Measurements from ENCODE around the gene KCTD17. TPM values are rescaled to one million over a fixed set of nuclear protein-coding genes. Genes with fewer than 3 reads are reported as not detected.

The KCTD17 gene
- total RNA-seq, 1 donor from 2014 or later = 46.9 TPM

- H3K27ac Mint-ChIP-seq (ENCODE audit: unreplicated experiment) = no peak overlapping the region
- TF ChIP-seq, protein P1, sequence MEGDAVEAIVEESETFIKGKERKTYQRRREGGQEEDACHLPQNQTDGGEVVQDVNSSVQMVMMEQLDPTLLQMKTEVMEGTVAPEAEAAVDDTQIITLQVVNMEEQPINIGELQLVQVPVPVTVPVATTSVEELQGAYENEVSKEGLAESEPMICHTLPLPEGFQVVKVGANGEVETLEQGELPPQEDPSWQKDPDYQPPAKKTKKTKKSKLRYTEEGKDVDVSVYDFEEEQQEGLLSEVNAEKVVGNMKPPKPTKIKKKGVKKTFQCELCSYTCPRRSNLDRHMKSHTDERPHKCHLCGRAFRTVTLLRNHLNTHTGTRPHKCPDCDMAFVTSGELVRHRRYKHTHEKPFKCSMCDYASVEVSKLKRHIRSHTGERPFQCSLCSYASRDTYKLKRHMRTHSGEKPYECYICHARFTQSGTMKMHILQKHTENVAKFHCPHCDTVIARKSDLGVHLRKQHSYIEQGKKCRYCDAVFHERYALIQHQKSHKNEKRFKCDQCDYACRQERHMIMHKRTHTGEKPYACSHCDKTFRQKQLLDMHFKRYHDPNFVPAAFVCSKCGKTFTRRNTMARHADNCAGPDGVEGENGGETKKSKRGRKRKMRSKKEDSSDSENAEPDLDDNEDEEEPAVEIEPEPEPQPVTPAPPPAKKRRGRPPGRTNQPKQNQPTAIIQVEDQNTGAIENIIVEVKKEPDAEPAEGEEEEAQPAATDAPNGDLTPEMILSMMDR (IDR thresholded peaks at IDR 0.05; ENCODE audit: unreplicated experiment) = no peak
- no peaks in the 10 kb centered on the region for H3K4me1 Mint-ChIP-seq (ENCODE audit: unreplicated experiment)
- peaks cover 13% of the 10 kb centered on the region for H3K27me3 Mint-ChIP-seq (ENCODE audit: unreplicated experiment)
- no peak for DNase-seq (ENCODE audit: low spot score)
- no peaks in the 10 kb centered on the region for H3K9me3 Mint-ChIP-seq (ENCODE audit: unreplicated experiment)
- peaks cover 7% of the 10 kb centered on the region for H3K36me3 Mint-ChIP-seq (ENCODE audit: low read depth, unreplicated experiment)
- H3K4me3 Mint-ChIP-seq (ENCODE audit: unreplicated experiment) = no peak overlapping the region
Observed at GRCh38 chr22:37059876-37060449, 8.4 kb downstream of the KCTD17 start.

- no peak overlapping the region for H3K27ac Mint-ChIP-seq (ENCODE audit: unreplicated experiment)
- no peaks in the 10 kb centered on the region for H3K9me3 Mint-ChIP-seq (ENCODE audit: unreplicated experiment)
- TF ChIP-seq, protein P1 (IDR thresholded peaks at IDR 0.05; ENCODE audit: unreplicated experiment) = no peak
- no peaks in the 10 kb centered on the region for H3K4me1 Mint-ChIP-seq (ENCODE audit: unreplicated experiment)
- no peak overlapping the region for H3K4me3 Mint-ChIP-seq (ENCODE audit: unreplicated experiment)
- H3K36me3 Mint-ChIP-seq (ENCODE audit: low read depth, unreplicated experiment) = peaks cover 5% of the 10 kb centered on the region
- DNase-seq (ENCODE audit: low spot score) = no peak
- peaks cover 12% of the 10 kb centered on the region for H3K27me3 Mint-ChIP-seq (ENCODE audit: unreplicated experiment)
Observed at GRCh38 chr22:37060801-37061610, 9.5 kb downstream of the KCTD17 start.

GRCh38 chr22:37061611-37062375 lies 10.3 kb downstream of the KCTD17 start:
- Mint-ChIP-seq H3K9me3 (ENCODE audit: unreplicated experiment) (no peaks in the 10 kb centered on the region), H3K4me1 (ENCODE audit: unreplicated experiment) (no peaks in the 10 kb centered on the region), H3K27me3 (ENCODE audit: unreplicated experiment) (peaks cover 9% of the 10 kb centered on the region), H3K36me3 (ENCODE audit: low read depth, unreplicated experiment) (peaks cover 5% of the 10 kb centered on the region), H3K4me3 (ENCODE audit: unreplicated experiment) (no peak overlapping the region), H3K27ac (ENCODE audit: unreplicated experiment) (no peak overlapping the region)
- TF ChIP-seq, protein P1 (IDR thresholded peaks at IDR 0.05; ENCODE audit: unreplicated experiment) = no peak
- no peak for DNase-seq (ENCODE audit: low spot score)

DNA sequence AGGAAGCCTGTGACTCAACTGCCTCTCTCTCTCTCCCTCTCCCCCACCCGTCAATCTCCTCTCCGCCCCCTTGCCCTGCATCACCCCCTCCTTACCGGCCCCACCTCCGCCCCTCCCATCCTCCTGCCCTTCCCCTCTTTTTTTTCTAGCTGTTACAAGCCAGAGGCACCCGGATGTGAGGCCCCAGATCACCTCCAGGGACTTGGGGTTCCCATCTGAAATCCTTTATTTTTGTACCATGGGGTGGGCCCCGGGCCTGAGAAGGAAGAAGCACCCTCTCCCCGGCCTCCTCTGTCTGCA lies 10.8 kb downstream of the KCTD17 start:
- no peaks in the 10 kb centered on the region for H3K9me3 Mint-ChIP-seq (ENCODE audit: unreplicated experiment)
- H3K36me3 Mint-ChIP-seq (ENCODE audit: low read depth, unreplicated experiment) = peaks cover 5% of the 10 kb centered on the region
- no peak overlapping the region for H3K27ac Mint-ChIP-seq (ENCODE audit: unreplicated experiment)
- H3K4me1 Mint-ChIP-seq (ENCODE audit: unreplicated experiment) = no peaks in the 10 kb centered on the region
- TF ChIP-seq, protein P1 (IDR thresholded peaks at IDR 0.05; ENCODE audit: unreplicated experiment) = no peak
- H3K4me3 Mint-ChIP-seq (ENCODE audit: unreplicated experiment) = no peak overlapping the region
- DNase-seq (ENCODE audit: low spot score) = no peak
- H3K27me3 Mint-ChIP-seq (ENCODE audit: unreplicated experiment) = peaks cover 13% of the 10 kb centered on the region

Data from endothelial cell (in vitro differentiated cells).